HG03097 (cell line): ENCODE results near the gene SF3B1.
A peak's percentile ranks its signal among the peaks of the same experiment; 100 is the strongest.
"Not testable (repeated sequence)": the region's sequence is repeated elsewhere in the genome, so short reads cannot be mapped to it uniquely, and the experiment has no call there.

Experiments used
- ATAC-seq: cut with Tn5 transposase; IDR thresholded peaks from one replicate; pipeline ENCODE4 v1.9.1; 2021; ENCODE audit not compliant: unreplicated experiment, low FRiP score

SF3B1 gene, protein sequence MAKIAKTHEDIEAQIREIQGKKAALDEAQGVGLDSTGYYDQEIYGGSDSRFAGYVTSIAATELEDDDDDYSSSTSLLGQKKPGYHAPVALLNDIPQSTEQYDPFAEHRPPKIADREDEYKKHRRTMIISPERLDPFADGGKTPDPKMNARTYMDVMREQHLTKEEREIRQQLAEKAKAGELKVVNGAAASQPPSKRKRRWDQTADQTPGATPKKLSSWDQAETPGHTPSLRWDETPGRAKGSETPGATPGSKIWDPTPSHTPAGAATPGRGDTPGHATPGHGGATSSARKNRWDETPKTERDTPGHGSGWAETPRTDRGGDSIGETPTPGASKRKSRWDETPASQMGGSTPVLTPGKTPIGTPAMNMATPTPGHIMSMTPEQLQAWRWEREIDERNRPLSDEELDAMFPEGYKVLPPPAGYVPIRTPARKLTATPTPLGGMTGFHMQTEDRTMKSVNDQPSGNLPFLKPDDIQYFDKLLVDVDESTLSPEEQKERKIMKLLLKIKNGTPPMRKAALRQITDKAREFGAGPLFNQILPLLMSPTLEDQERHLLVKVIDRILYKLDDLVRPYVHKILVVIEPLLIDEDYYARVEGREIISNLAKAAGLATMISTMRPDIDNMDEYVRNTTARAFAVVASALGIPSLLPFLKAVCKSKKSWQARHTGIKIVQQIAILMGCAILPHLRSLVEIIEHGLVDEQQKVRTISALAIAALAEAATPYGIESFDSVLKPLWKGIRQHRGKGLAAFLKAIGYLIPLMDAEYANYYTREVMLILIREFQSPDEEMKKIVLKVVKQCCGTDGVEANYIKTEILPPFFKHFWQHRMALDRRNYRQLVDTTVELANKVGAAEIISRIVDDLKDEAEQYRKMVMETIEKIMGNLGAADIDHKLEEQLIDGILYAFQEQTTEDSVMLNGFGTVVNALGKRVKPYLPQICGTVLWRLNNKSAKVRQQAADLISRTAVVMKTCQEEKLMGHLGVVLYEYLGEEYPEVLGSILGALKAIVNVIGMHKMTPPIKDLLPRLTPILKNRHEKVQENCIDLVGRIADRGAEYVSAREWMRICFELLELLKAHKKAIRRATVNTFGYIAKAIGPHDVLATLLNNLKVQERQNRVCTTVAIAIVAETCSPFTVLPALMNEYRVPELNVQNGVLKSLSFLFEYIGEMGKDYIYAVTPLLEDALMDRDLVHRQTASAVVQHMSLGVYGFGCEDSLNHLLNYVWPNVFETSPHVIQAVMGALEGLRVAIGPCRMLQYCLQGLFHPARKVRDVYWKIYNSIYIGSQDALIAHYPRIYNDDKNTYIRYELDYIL

DNA sequence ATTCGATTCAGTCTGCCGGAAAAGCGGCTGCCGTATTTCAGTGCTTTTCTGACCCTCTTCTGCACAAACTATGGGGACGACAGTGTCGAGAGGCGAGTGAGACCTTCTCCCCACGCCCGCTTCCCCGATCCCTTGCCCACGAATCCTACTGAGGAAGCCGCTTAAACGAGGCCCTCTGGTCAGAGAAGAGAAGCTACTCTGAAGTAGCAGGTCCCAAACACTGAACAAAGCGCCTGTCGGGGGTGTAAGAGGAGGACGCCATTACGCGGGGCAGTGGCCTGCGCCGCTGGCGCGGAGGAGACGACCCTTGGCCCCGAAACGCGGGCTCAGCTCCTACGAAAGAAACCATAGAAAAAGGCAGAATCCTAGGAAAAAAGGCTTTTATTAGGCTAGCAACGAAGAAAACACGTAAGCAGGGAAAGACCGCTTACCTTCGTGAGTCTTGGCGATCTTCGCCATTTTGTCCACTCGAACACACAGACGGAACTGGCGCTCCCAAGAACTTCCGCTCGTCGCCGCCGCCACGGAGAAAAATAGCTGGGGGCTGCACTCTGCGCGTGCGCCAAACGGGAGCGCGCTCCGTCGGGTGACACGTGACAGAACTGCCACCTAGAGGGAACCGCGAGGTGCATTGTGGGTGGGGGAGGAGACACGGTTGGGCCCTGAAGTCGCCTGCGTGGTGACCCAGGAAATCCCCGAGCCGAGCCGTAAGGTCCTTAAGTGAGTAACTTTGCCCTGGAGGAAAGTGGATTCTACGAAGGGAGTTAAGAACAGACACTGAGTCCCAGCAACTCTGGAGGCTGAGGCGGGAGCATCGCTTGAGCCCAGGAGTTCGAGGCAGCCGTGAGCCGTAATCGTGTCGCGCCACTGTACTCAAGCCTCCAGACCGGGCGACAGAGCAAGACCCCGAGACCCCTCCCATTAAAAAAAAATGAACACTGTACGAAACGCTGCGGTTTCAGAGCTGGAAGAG lies at the start of gene SF3B1:
Gene SF3B1 (minus strand): TSS at position 488 of the 973 bp plus-strand sequence. CDS start 29 bp downstream, at position 459.
- ATAC-seq, result peak; percentile 90

DNA sequence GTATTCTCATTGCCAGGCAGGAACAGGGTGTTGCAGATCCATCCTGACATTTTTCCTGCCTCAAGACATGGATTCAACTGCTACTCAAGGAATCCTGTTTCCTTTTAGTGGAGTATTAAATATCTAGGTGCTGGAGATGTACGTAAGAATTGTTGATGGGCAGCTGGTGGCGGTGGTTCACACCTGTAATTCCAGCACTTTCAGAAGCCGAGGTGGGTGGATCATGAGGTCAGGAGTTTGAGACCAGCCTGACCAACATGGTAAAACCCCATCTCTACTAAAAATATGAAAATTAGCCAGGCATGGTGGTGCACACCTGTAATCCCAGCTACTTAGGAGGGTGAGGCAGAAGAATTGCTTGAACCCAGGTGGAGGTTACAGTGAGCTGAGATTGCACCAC lies 49.4 kb upstream of the SF3B1 start:
- ATAC-seq, result not testable (repeated sequence)

DNA sequence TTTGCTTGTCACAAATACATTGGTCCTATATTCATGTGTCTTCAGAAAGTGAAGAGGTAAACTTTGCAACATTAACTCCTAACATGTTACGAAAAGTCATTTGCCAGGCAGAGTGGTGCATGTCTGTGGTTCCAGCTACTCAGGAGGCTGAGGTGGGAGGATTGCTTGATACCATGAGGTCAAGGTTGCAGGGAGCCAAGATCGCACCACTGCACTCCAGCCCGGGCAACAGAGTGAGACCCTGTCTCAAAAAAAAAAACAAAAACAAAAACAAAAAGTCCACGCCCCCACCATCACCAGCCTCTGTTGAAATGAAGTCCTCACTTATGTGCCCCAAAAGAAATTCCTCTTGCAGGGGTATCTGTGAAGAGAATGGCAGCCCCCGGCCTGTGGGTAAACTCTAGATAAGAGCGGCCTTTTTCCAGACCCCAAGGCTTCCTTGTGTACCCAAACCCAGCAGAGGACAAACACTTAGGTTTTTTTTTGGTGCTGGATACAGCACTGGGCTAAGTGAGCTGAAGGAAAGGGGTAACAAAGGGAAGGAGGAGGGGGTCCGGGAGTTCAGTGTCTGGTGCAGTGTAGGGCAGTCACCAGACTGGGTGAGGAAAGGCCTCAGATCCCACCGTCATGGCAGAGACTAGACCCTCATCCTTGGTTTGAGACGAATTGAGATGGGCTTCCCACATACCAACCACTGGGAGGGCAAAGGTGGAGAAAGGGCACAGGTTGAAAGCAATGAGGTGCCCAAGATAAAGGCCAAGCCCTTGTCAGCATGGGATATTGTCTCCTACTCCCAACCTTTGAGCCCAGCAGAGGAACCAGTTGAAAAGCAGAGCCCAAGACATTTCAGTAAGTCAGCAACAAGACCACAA lies 45.6 kb upstream of the SF3B1 start:
- no peak for ATAC-seq

DNA sequence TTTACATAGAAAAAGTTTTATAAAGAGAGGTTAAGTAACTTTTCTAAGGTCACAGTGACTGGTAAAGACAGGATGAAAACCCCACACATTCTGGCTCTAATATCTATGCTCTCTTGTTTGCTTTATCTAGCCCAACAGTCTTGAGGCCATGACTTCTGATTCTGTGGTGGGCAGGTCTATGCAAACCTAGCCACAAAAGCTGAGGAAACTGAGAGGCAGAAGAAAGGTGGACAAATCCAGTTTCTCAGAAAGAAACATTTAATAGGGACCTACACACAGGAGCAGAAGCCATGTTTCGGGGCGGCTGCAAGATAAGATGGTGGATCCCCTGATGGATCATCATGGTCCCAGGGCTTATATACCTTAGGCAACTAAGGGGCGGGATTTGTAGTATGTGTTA lies 43.0 kb upstream of the SF3B1 start:
- ATAC-seq, result no peak

DNA sequence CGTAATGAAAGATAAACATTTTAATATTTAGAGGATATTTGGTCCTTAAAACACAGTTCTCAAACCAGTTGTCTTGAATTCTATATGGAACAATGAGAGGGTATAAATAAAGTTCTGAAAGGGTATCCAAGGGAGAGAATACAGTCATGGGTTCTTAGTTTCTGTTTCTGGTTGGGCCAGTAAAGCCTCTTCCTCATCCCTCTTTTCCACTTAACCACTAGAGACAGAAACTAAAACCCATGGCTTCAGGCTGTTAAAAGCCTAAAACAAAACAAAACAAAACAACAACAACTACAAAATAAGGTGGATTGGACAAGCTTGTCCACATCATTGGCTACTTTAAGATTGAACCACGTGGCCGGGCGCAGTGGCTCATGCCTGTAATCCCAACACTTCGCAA lies 37.3 kb upstream of the SF3B1 start:
- ATAC-seq, result no peak

DNA sequence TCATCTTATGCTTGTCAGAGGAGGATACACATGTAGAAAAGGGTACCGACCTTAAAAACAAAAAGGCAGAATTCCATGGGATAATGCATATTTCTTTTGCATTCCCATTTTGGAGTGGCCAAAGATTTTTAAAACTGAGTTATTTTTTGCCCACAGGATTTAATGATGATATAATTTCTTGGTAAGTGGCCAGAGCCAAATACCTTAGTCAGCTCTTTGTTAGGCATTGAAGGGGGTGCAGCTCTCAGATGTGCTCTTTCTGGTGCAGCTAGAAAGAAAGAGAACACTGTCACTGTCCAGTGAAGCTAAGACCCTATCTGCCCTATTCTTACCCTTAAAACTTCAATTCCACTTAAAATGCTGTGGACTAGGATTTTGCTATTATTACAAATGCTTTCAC lies 29.3 kb upstream of the SF3B1 start:
- no peak for ATAC-seq

DNA sequence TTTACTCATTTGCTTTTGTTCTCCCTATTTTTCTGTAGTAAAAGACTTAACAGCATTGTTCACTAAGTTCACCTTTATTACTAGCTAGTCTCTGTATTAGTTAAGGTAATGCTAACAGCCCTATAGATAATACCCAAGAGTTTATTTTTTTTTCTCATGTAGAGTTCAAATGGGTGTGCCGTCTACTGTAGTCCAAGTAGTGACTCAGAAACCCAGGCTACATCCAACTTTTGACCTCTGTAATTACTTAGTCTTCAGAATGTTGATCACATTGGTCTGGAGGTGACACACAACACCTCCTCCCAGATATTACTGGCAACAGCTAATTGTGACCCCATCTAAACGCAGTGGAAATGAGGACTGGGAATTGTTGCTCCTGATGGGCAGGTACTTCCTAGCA lies 26.2 kb upstream of the SF3B1 start:
- ATAC-seq, result no peak

DNA sequence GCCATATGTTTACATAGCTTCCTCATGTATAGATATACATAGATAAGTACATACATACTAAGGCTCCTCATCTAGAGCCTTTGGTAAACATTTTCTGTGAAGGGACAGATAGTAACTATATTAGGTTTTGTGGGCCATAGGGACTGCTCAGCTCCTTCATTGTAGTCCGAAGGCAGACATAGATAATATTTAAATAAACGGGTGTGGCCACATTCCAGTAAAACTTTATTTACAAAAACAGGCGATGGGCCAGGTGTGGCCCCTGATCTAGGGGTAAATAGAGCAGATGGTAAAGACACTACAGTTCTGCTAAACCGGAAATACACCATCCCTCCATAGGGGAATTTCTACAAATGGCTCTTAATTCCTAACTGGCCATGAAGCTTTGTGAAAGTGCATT lies 25.8 kb upstream of the SF3B1 start:
- ATAC-seq, result no peak

DNA sequence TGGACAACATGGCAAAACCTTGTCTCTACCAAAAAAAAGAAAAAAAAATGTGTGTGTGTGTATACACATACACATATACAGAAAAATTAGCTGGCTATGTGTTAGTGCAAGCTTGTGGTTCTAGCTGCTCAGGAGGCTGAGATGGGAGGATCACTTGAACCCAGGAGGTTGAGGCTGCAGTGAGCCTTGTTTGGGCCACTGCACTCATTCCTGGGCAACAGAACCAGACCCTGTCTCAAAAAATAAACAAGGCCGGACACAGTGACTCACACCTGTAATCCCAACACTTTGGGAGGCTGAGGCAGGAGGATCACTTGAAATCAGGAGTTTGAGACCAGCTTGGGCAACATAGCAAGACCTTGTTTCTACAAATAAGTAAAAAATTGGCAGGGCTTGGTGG lies 20.6 kb upstream of the SF3B1 start:
- no peak for ATAC-seq

DNA sequence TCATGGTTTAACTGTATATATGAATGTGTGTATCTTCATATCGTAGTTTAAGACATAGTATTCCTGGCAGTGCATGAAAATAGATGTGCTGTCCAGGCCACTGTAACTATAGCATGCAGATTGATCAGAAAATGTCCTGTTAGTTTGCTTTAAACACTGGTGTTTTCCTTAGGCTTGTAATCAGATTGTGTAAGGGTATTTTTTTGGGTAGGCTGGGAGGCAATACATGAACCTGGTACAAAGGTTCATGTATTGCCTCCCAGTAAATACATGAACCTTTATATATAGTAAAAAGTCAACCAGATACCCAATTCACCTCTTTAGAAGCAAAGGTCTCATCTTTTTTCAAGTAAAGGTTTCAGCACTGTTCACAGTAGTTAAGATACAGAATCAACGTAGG lies 20.1 kb upstream of the SF3B1 start:
- ATAC-seq, result no peak

DNA sequence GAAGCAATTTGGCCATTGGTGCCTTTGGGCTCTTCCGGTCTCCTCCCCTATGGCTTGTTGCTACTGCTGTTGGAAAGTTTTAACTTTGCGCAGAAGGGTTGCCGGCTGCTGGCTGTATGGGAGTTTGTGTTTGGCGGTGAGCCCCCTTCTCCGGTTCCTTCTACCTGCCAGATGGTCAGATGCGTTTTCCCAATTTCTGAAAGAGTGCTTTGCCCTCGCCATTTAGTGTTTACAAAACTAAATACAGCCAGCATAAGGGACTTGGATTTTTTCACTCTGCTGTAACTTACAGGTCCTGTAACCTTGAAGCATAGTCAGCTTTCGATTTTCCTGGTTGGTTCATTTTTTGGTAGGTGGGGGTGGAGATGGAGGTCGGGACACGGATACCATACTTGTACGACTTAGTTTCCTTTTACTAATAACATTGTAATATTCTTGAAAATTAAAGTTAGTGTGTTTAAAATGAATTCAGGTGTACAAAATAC lies 19.1 kb upstream of the SF3B1 start:
- peak; percentile 26 for ATAC-seq

DNA sequence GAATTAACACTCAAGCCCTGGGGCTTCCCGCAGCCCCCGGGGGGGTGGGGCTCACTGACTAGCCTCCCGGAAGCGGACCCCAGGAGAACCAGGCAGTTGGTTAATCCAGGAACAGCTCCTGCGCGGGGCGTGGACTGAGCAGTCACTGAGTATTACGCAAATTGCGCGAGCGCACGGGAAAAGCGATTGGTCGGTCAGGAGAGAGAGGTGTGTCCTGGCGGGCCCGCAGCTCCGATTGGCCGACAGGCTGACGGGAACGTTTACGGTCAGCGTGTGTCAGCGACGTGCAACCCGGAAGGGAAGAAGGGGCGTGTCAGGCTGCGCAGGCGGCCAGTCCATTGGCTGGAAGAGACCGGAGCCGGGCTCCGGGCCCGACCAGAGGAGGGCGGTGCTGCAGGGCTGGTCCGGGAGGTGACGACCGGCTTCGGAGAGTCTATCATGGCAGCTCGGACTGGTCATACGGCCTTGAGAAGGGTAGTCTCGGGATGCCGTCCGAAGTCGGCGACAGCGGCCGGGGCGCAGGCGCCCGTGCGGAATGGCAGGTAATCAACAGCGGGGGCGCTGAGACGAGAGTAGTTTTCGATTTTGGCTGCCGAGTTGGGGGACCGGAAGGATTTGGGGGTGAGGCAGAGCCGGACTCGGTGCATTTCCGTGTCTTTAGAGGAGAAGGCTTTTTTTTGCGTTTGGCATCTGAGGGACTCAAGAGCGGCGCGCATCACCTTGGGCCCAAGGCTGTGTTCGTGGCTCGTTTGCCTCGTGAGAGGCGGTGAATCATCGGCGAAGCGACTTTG lies 18.5 kb upstream of the SF3B1 start, which contains the start of gene COQ10B:
Gene COQ10B (plus strand): TSS at position 430 of the 791 bp plus-strand sequence. CDS start 9 bp downstream, at position 439.
- peak; percentile 96 for ATAC-seq

DNA sequence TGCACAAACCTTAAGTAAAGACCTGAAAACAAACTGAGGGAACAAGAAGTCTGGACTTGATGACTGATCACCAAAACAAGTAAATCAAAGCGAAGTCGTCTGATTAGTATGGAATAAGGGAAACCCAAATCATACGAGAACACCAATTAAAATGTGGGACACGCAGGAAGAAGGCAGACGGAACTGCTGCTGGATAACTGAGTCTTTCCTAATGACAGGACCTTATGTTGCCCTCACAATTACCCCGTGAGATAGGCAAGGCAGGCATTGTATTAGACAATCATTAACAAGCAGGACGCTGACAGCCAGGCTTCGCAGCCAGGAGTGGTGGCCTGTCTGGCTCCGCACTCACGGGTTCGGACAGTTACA lies 17.9 kb upstream of the SF3B1 start:
- ATAC-seq, result no peak

DNA sequence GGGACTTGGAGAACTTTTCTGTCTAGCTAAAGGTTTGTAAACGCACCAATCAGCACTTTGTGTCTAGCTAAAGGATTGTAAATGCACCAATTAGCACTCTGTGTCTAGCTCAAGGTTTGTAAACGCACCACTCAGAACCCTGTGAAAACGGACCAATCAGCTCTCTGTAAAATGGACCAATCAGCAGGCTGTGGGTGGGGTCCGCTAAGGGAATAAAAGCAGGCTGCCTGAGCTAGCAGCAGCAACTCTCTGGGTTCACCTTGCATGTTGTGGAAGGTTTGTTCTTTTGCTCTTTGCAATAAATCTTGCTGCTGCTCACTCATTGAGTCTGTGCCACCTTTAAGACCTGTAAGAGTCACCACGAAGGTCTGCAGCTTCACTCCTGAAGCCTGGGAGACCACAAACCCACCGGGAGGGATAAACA lies 16.1 kb upstream of the SF3B1 start:
- ATAC-seq, result not testable (repeated sequence)

DNA sequence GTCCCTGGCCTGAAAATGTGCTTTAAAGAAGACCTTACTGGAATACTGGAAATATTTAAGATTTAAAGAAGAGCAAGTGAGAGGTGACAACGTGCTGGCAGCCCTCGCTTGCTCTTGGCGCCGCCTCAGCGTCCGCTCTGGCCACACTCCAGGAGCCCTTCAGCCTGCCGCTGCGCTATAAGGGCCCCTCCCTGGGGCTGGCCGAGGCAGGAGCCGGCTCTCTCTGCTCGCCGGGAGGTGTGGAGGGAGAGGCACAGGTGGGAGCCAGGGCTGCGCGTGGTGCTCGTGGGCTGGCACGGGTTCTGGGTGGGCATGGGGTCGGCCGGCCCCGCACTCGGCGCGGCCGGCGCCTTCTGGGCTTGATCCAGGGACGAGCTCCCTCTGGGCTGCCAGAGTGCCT lies 15.6 kb upstream of the SF3B1 start:
- no peak for ATAC-seq

DNA sequence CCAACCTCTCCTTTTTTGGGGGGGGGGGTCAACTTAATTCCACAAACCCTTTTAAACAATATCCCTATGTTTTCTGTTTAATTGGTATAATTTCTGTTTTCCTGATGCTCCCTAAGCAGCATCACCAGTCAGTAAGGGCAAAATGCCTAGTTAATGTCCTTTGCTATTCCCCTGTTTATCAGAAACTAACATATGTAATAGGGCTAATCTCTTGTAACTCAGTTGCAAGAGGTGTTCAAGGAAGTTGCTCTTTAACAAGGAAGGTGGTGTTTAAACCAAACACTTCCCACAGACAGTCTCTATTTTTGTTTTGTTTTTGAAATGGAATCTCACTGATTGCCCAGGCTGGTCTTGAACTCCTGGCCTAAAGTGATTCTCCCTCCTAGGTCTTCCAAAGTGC lies 12.0 kb upstream of the SF3B1 start:
- no peak for ATAC-seq

DNA sequence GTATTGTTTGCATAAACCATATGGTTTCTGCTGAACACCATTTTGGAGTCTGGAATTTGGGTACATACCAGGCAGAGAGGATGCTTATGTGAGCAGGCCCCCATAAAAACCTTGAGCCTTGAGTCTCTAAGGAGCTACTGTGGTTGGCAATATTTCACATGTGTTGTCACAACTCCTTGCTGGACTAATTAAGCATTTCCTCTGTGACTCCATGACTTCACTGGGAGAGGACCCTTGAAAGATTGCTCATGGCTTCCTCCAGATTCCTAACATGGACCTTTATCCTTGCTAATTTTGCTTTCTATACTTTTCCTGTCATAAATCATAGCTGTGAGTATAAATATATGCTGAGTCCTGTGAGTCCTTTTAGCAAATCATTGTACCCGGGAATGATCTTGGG lies 10.9 kb upstream of the SF3B1 start:
- ATAC-seq, result no peak

DNA sequence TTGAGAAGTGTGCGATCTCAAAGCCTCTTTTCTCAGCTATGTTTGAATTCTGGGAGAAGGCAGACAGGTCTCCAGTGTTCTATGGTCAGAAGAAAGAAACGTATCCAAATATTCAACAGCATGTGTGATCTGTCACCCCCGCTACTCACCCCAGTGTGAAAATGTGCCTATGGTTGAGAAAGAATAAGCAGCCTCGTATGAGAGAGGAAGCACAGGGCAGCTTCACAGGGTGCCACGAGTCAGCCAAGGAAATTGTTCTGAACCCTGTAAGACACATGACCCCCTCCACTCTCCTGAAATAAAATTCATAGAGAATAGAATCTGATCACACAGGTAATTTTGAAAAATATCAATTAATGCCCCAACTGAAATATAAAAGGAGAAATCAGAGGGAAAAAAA lies 8.0 kb upstream of the SF3B1 start:
- ATAC-seq, result no peak
